OCI-LY1 (cell line): ENCODE results near the gene C6.

Experiments
- H2AFZ ChIP-seq: fragments of 200-600 bp; sonication (generic), shearing (Covaris generic); 2 replicates; pipeline ENCODE4 v1.6.0; 2014; ENCODE audit warnings: antibody characterized with exemption, mild to moderate bottlenecking, low read length
- H3F3A ChIP-seq: fragments of 200-600 bp; sonication (generic), shearing (Covaris generic); 2 replicates; pipeline ENCODE4 v1.6.0; 2014; ENCODE audit warnings: mild to moderate bottlenecking, antibody characterized with exemption, low read length, moderate library complexity; ENCODE audit not compliant: insufficient read depth
- H3K27ac ChIP-seq: fragments of 200-600 bp; sonication (generic); 2 replicates; pipeline ENCODE4 v1.5.1; 2014; ENCODE audit warnings: low read length, mixed run types, mild to moderate bottlenecking, low read depth; ENCODE audit not compliant: poor library complexity, severe bottlenecking
- H3K27me3 ChIP-seq: fragments of 200-600 bp; sonication (generic); 2 replicates; pipeline ENCODE4 v1.6.0; 2014; ENCODE audit warnings: antibody characterized with exemption, mild to moderate bottlenecking, low read length, moderate library complexity; ENCODE audit not compliant: insufficient read depth
- H3K36me3 ChIP-seq: fragments of 200-600 bp; sonication (generic); 2 replicates; pipeline ENCODE4 v1.6.1; 2014; ENCODE audit warnings: mild to moderate bottlenecking, antibody characterized with exemption, low read length, moderate library complexity, mixed read lengths; ENCODE audit not compliant: insufficient read depth
- H3K4me1 ChIP-seq: fragments of 200-600 bp; sonication (generic); 2 replicates; pipeline ENCODE4 v1.5.1; 2014; ENCODE audit warnings: mild to moderate bottlenecking, low read length, moderate library complexity; ENCODE audit not compliant: insufficient read depth, severe bottlenecking
- H3K4me2 ChIP-seq: fragments of 200-600 bp; sonication (generic), shearing (Covaris generic); 2 replicates; pipeline ENCODE4 v1.6.1; 2014; ENCODE audit warnings: low read length
- H3K4me3 ChIP-seq: fragments of 200-600 bp; sonication (generic); 2 replicates; pipeline ENCODE4 v1.5.1; 2014; ENCODE audit warnings: low read length, low read depth, mild to moderate bottlenecking, mixed read lengths; ENCODE audit not compliant: poor library complexity, severe bottlenecking
- H3K79me2 ChIP-seq: fragments of 200-600 bp; shearing (Covaris generic); 2 replicates; pipeline ENCODE4 v1.6.1; 2016; ENCODE audit warnings: mixed run types, low read length, mixed read lengths; ENCODE audit not compliant: insufficient read depth
- H3K9ac ChIP-seq: fragments of 200-600 bp; sonication (generic), shearing (Covaris generic); 2 replicates; pipeline ENCODE4 v1.6.1; 2014; ENCODE audit warnings: mild to moderate bottlenecking, low read length, mixed read lengths
- H3K9me2 ChIP-seq: fragments of 200-600 bp; sonication (generic), shearing (Covaris generic); 2 replicates; pipeline ENCODE4 v1.6.1; 2014; ENCODE audit warnings: low read depth, mild to moderate bottlenecking, low read length, mixed read lengths
- H3K9me3 ChIP-seq: fragments of 200-600 bp; shearing (Covaris generic); 2 replicates; pipeline ENCODE4 v1.6.1; 2014; ENCODE audit warnings: low read length, mixed read lengths
- H4K20me1 ChIP-seq: fragments of 200-600 bp; sonication (generic), shearing (Covaris generic); 2 replicates; pipeline ENCODE4 v1.6.0; 2016; ENCODE audit warnings: mild to moderate bottlenecking, low read length; ENCODE audit not compliant: insufficient read depth
- CTCF ChIP-seq: fragments of 200-600 bp; sonication (generic), shearing (Covaris generic); IDR thresholded peaks from 2 replicates; pipeline ENCODE4 v1.5.1; 2017; ENCODE audit warnings: mild to moderate bottlenecking, antibody characterized with exemption, low read length, moderate library complexity, mixed read lengths
- EZH2 ChIP-seq: fragments of 200-600 bp; sonication (generic), shearing (Covaris generic); IDR thresholded peaks from 2 replicates; pipeline ENCODE4 v1.8.0; 2017; ENCODE audit warnings: borderline replicate concordance, mixed run types, mild to moderate bottlenecking, antibody characterized with exemption, low read length, moderate library complexity, mixed read lengths

C6 gene

GRCh38 chr5:41223962-41224361 is 10.6 kb upstream of the C6 start:
- H3K9ac ChIP-seq, result no peak overlapping the region
- no peak overlapping the region for H2AFZ ChIP-seq
- no peak overlapping the region for H3K4me2 ChIP-seq
- H4K20me1 ChIP-seq, result no peaks in the 10 kb centered on the region
- no peaks in the 10 kb centered on the region for H3K9me3 ChIP-seq
- H3K4me1 ChIP-seq, result no peaks in the 10 kb centered on the region
- no peak for TF ChIP-seq EZH2
- no peak overlapping the region for H3K4me3 ChIP-seq
- no peaks in the 10 kb centered on the region for H3K36me3 ChIP-seq
- no peaks in the 10 kb centered on the region for H3K79me2 ChIP-seq
- no peaks in the 10 kb centered on the region for H3K27me3 ChIP-seq
- H3K27ac ChIP-seq, result no peak overlapping the region
- no peaks in the 10 kb centered on the region for H3F3A ChIP-seq
- H3K9me2 ChIP-seq, result no peaks in the 10 kb centered on the region

- Histone ChIP-seq H4K20me1 (no peaks in the 10 kb centered on the region), H3K4me3 (no peak overlapping the region)
- TF ChIP-seq EZH2 (no peak), CTCF (no peak)
These were observed 6.4 kb upstream of the C6 start for GRCh38 chr5:41219658-41220269.

GRCh38 chr5:41218929-41219657 is 5.8 kb upstream of the C6 start:
- no peaks in the 10 kb centered on the region for H3K9me2 ChIP-seq
- H3K4me2 ChIP-seq, result no peak overlapping the region
- no peaks in the 10 kb centered on the region for H3K36me3 ChIP-seq
- H3K27ac ChIP-seq, result no peak overlapping the region
- H3K4me3 ChIP-seq, result no peak overlapping the region
- no peaks in the 10 kb centered on the region for H3F3A ChIP-seq
- no peak overlapping the region for H3K9ac ChIP-seq
- no peak overlapping the region for H2AFZ ChIP-seq
- TF ChIP-seq CTCF (no peak), EZH2 (no peak)
- no peaks in the 10 kb centered on the region for H3K9me3 ChIP-seq
- H3K4me1 ChIP-seq, result no peaks in the 10 kb centered on the region
- no peaks in the 10 kb centered on the region for H3K79me2 ChIP-seq
- no peaks in the 10 kb centered on the region for H3K27me3 ChIP-seq
- no peaks in the 10 kb centered on the region for H4K20me1 ChIP-seq

More at GRCh38 chr5:41219658-41220269, 6.4 kb upstream of the C6 start:
- H3K9me3 ChIP-seq, result no peaks in the 10 kb centered on the region
- H3K9ac ChIP-seq, result no peak overlapping the region
- H3K27me3 ChIP-seq, result no peaks in the 10 kb centered on the region
- no peaks in the 10 kb centered on the region for H3K36me3 ChIP-seq
- H3K4me2 ChIP-seq, result no peak overlapping the region
- no peaks in the 10 kb centered on the region for H3K79me2 ChIP-seq
- H3K27ac ChIP-seq, result no peak overlapping the region
- H3K4me1 ChIP-seq, result no peaks in the 10 kb centered on the region
- H3F3A ChIP-seq, result no peaks in the 10 kb centered on the region
- no peaks in the 10 kb centered on the region for H3K9me2 ChIP-seq
- H2AFZ ChIP-seq, result no peak overlapping the region

GRCh38 chr5:41214182-41214581 is 850 bp upstream of the C6 start:
- H2AFZ ChIP-seq, result no peak overlapping the region
- H3K27ac ChIP-seq, result no peak overlapping the region
- H3K4me2 ChIP-seq, result no peak overlapping the region
- H3K36me3 ChIP-seq, result no peaks in the 10 kb centered on the region
- H3K4me3 ChIP-seq, result no peak overlapping the region
- no peaks in the 10 kb centered on the region for H3K9me3 ChIP-seq
- no peaks in the 10 kb centered on the region for H3K27me3 ChIP-seq
- no peak overlapping the region for H3K9ac ChIP-seq
- TF ChIP-seq CTCF, result no peak
- no peaks in the 10 kb centered on the region for H3K79me2 ChIP-seq
- H4K20me1 ChIP-seq, result no peaks in the 10 kb centered on the region
- H3K9me2 ChIP-seq, result no peaks in the 10 kb centered on the region
- H3K4me1 ChIP-seq, result no peaks in the 10 kb centered on the region
- H3F3A ChIP-seq, result no peaks in the 10 kb centered on the region
